ENCODE measurements around the gene CFD.
A peak's percentile ranks its signal among the peaks of the same experiment; 100 is the strongest.

CFD gene

DNA sequence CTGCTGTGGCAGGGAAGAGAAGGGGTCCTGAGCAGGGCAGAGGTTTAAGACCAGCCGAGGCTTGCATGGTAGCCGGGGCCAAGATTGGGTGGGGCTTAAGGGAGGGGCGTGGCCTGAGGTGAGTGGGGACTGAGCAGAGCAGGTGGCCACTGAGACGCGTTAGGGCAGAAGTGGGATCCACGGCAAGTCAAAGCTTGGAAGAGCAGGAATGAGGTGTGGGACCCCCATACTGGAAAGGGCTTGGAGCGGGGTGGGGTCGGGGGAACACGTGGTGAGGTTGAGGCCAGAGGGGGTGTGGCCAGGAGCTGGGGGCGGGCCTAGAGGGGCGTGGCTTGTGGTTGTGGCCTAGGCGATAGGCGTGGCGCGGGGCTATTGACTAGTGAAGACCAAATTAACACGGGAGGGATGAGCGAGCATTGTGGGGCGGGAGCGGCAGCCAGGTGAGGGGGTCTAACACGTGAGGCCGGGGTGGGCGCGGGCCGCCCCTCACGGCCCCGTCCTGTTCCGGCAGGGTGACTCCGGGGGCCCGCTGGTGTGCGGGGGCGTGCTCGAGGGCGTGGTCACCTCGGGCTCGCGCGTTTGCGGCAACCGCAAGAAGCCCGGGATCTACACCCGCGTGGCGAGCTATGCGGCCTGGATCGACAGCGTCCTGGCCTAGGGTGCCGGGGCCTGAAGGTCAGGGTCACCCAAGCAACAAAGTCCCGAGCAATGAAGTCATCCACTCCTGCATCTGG, 3.3 kb downstream of the CFD start:
- peaks cover 0 to 40% (median 37%) of the 10 kb centered on the region in 4 experiments for H3K4me1 ChIP-seq (ENCODE audit: control extremely low read depth in 1 of 4, control insufficient read depth in 4 of 4, insufficient read depth in 4 of 4, low read length in 3 of 4)
- no peaks in the 10 kb centered on the region for H3K9me3 ChIP-seq (ENCODE audit: control extremely low read depth in 1 of 5, control insufficient read depth in 4 of 5, insufficient read depth in 2 of 5, low read depth in 1 of 5, low read length in 4 of 5)
- H3K36me3 ChIP-seq (ENCODE audit: control insufficient read depth in 4 of 4, insufficient read depth in 4 of 4, low read length in 3 of 4): peaks cover under 1 to 5% (median 4%) of the 10 kb centered on the region in 4 experiments
- DNase-seq: peak; percentile 81 to 92 (median 91)
- ChIA-PET POLR2A (no interaction called here), CTCF (interaction anchor here (0.5 to 3.7 kb wide), 20 partner anchors 12 to 143 kb away, joined by 3 to 23 read pairs (median 4); partner anchors contain the start of genes KISS1R and WDR18)
- H3K27me3 ChIP-seq (replicated peaks in 2 of 5; ENCODE audit: control insufficient read depth in 4 of 5, insufficient read depth in 5 of 5, low read length in 4 of 5): peaks cover 0 to 17% (median 11%) of the 10 kb centered on the region in 5 experiments
- H3K4me3 ChIP-seq (ENCODE audit: control insufficient read depth in 1 of 7, extremely low read depth in 1 of 7, insufficient read depth in 4 of 7, low read depth in 2 of 7, low read length in 6 of 7): peak overlapping the region; percentile 3 to 61 (median 42)
- WGBS (ENCODE audit: insufficient coverage): 11% methylated on average over 22 of the region's 48 CpGs
- no peak overlapping the region for H3K27ac ChIP-seq (ENCODE audit: insufficient read depth in 1 of 2, low read depth in 1 of 2, low read length in 2 of 2, poor library complexity in 1 of 2, severe bottlenecking in 2 of 2)

DNA sequence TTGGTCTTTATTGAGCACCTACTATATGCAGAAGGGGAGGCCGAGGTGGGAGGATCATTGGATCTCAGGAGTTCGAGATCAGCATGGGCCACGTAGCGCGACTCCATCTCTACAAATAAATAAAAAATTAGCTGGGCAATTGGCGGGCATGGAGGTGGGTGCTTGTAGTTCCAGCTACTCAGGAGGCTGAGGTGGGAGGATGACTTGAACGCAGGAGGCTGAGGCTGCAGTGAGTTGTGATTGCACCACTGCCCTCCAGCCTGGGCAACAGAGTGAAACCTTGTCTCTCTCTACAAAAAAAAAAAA, 3.8 kb downstream of the CFD start:
- POLR2A ChIA-PET: no interaction called here
- peaks cover 0 to 40% (median 37%) of the 10 kb centered on the region in 4 experiments for H3K4me1 ChIP-seq (ENCODE audit: control extremely low read depth in 1 of 4, control insufficient read depth in 4 of 4, insufficient read depth in 4 of 4, low read length in 3 of 4)
- H3K27ac ChIP-seq (ENCODE audit: insufficient read depth in 1 of 2, low read depth in 1 of 2, low read length in 2 of 2, poor library complexity in 1 of 2, severe bottlenecking in 2 of 2): no peak overlapping the region
- DNase-seq: no peak
- CTCF ChIA-PET: interaction anchor here (0.6 to 3.7 kb wide), 31 partner anchors 9 to 229 kb away, joined by 3 to 23 read pairs (median 3); partner anchors contain the start of genes KISS1R, MED16, POLRMT and RNU6-9
- peaks cover 0 to 17% (median 11%) of the 10 kb centered on the region in 5 experiments for H3K27me3 ChIP-seq (replicated peaks in 2 of 5; ENCODE audit: control insufficient read depth in 4 of 5, insufficient read depth in 5 of 5, low read length in 4 of 5)
- H3K9me3 ChIP-seq (ENCODE audit: control extremely low read depth in 1 of 5, control insufficient read depth in 4 of 5, insufficient read depth in 2 of 5, low read depth in 1 of 5, low read length in 4 of 5): no peaks in the 10 kb centered on the region
- 85% methylated on average over 2 of the region's 7 CpGs for WGBS (ENCODE audit: insufficient coverage)
- peaks cover 5 to 10% (median 8%) of the 10 kb centered on the region in 4 experiments for H3K36me3 ChIP-seq (ENCODE audit: control insufficient read depth in 4 of 4, insufficient read depth in 4 of 4, low read length in 3 of 4)
- H3K4me3 ChIP-seq (ENCODE audit: control insufficient read depth in 1 of 7, extremely low read depth in 1 of 7, insufficient read depth in 4 of 7, low read depth in 2 of 7, low read length in 6 of 7): peak overlapping the region in 4 of 7 experiments; percentile 3 to 61 (median 52)

DNA sequence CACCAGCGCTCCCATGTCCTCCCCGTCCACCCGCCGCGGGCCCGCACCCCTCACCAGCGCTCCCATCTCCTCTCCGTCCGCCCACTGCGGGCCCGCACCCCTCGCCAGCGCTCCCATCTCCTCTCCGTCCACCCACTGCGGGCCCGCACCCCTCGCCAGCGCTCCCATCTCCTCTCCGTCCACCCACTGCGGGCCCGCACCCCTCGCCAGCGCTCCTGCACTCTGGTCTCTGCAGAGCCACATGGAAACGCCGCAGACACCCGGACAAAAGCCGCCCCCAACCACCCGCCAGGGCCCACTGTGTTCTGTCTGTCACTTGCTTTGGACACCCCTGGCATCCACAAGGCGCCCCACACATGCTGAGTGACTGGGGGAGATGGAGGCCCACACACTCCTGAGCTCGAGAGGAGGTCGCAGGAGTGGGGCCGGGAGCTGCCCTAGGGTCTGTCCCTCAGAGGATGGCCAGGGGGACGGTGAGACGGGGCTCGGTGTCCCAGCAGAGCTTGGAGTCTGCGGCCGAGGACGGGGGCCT, 7.4 kb downstream of the CFD start:
- 97% methylated on average over 20 of the region's 38 CpGs for WGBS (ENCODE audit: insufficient coverage)
- no peaks in the 10 kb centered on the region for H3K27me3 ChIP-seq (replicated peaks in 2 of 5; ENCODE audit: control insufficient read depth in 4 of 5, insufficient read depth in 5 of 5, low read length in 4 of 5)
- no peaks in the 10 kb centered on the region for H3K9me3 ChIP-seq (ENCODE audit: control extremely low read depth in 1 of 5, control insufficient read depth in 4 of 5, insufficient read depth in 2 of 5, low read depth in 1 of 5, low read length in 4 of 5)
- peaks cover 5 to 41% (median 28%) of the 10 kb centered on the region in 4 experiments for H3K36me3 ChIP-seq (ENCODE audit: control insufficient read depth in 4 of 4, insufficient read depth in 4 of 4, low read length in 3 of 4)
- DNase-seq: no peak
- no peak overlapping the region for H3K27ac ChIP-seq (ENCODE audit: insufficient read depth in 1 of 2, low read depth in 1 of 2, low read length in 2 of 2, poor library complexity in 1 of 2, severe bottlenecking in 2 of 2)
- H3K4me3 ChIP-seq (ENCODE audit: control insufficient read depth in 1 of 7, extremely low read depth in 1 of 7, insufficient read depth in 4 of 7, low read depth in 2 of 7, low read length in 6 of 7): no peak overlapping the region
- POLR2A ChIA-PET: interaction anchor here (1.1 kb wide), 1 partner anchor 41 kb away, joined by 3 read pairs; no protein-coding TSS in a partner anchor
- CTCF ChIA-PET: interaction anchor here (1.2 kb wide), 1 partner anchor 11 kb away, joined by 3 read pairs; no protein-coding TSS in a partner anchor
- peaks cover 0 to 17% (median 17%) of the 10 kb centered on the region in 4 experiments for H3K4me1 ChIP-seq (ENCODE audit: control extremely low read depth in 1 of 4, control insufficient read depth in 4 of 4, insufficient read depth in 4 of 4, low read length in 3 of 4)

DNA sequence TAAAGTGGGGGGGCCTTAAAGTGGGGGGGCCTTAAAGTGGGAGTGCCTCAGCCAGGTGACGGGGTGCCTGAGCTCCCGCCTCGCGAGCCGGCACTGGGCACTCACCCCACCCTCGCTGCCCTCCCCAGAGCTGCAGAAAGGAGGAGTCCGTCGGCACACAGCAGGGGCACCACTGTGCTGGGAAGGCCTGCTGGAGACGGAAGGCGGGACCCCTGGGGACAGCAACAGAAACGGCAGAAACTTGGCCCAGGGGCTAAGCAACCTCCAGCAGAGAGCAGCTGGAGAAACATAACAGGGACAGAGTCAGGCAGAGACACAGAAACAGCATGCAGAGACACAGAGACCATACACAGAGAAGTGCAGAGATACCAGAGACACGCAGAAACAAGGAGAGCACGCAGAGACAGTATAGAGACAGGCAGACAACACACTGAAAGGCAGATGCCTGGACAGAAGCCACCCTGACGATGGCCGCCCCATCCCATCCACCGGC, 7.9 kb downstream of the CFD start:
- no peak for DNase-seq
- Histone ChIP-seq H3K36me3 (ENCODE audit: control insufficient read depth in 4 of 4, insufficient read depth in 4 of 4, low read length in 3 of 4) (peaks cover 5 to 41% (median 31%) of the 10 kb centered on the region in 4 experiments), H3K27me3 (replicated peaks in 2 of 5; ENCODE audit: control insufficient read depth in 4 of 5, insufficient read depth in 5 of 5, low read length in 4 of 5) (no peaks in the 10 kb centered on the region), H3K27ac (ENCODE audit: insufficient read depth in 1 of 2, low read depth in 1 of 2, low read length in 2 of 2, poor library complexity in 1 of 2, severe bottlenecking in 2 of 2) (no peak overlapping the region), H3K4me1 (ENCODE audit: control extremely low read depth in 1 of 4, control insufficient read depth in 4 of 4, insufficient read depth in 4 of 4, low read length in 3 of 4) (peaks cover 0 to 22% (median 19%) of the 10 kb centered on the region in 4 experiments), H3K4me3 (ENCODE audit: control insufficient read depth in 1 of 7, extremely low read depth in 1 of 7, insufficient read depth in 4 of 7, low read depth in 2 of 7, low read length in 6 of 7) (no peak overlapping the region), H3K9me3 (ENCODE audit: control extremely low read depth in 1 of 5, control insufficient read depth in 4 of 5, insufficient read depth in 2 of 5, low read depth in 1 of 5, low read length in 4 of 5) (no peaks in the 10 kb centered on the region)
- WGBS (ENCODE audit: insufficient coverage): 89% methylated on average over 16 of the region's 16 CpGs
- CTCF ChIA-PET: interaction anchor here (1.4 kb wide), 1 partner anchor 48 kb away, joined by 4 read pairs; no protein-coding TSS in a partner anchor
- POLR2A ChIA-PET: interaction anchor here (1.1 kb wide), 1 partner anchor 40 kb away, joined by 3 read pairs; no protein-coding TSS in a partner anchor

DNA sequence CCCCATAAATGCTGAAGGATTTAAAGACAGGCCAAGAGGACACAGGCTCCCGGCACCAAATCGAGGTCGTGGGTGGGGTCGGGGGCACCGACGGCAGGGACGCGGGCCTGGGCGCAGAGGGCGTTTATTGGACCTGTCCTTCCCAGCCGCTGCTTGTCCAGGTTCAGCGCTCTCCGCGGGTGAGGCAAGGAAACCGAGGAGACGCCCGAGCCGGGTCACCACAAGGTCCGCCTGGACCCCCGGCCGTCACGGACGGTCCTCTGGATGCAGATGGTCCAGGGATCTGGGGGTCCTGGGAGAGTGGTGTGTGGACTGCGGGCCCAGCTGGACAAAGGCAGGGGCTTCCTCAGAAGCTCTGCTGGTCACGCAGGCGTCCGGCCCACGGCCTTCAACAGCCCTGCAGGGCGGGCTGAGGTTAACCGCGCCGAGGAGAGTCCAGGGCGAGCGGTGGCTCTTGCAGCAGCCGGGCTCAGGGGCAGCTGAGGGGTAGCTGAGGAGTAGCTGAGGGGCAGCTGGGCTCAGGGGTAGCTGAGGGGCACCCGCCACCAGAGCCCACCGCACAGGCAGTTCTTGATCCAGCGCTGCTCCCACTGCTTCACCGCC, 8.5 kb downstream of the CFD start:
- CTCF ChIA-PET: interaction anchor here (1.4 kb wide), 1 partner anchor 48 kb away, joined by 4 read pairs; no protein-coding TSS in a partner anchor
- POLR2A ChIA-PET: interaction anchor here (1.1 kb wide), 1 partner anchor 40 kb away, joined by 3 read pairs; no protein-coding TSS in a partner anchor
- WGBS (ENCODE audit: insufficient coverage): 96% methylated on average over 37 of the region's 39 CpGs
- Histone ChIP-seq H3K9me3 (ENCODE audit: control extremely low read depth in 1 of 5, control insufficient read depth in 4 of 5, insufficient read depth in 2 of 5, low read depth in 1 of 5, low read length in 4 of 5) (no peaks in the 10 kb centered on the region), H3K4me3 (ENCODE audit: control insufficient read depth in 1 of 7, extremely low read depth in 1 of 7, insufficient read depth in 4 of 7, low read depth in 2 of 7, low read length in 6 of 7) (no peak overlapping the region), H3K4me1 (ENCODE audit: control extremely low read depth in 1 of 4, control insufficient read depth in 4 of 4, insufficient read depth in 4 of 4, low read length in 3 of 4) (peaks cover 0 to 22% (median 16%) of the 10 kb centered on the region in 4 experiments), H3K36me3 (ENCODE audit: control insufficient read depth in 4 of 4, insufficient read depth in 4 of 4, low read length in 3 of 4) (peaks cover 5 to 41% (median 31%) of the 10 kb centered on the region in 4 experiments), H3K27me3 (replicated peaks in 2 of 5; ENCODE audit: control insufficient read depth in 4 of 5, insufficient read depth in 5 of 5, low read length in 4 of 5) (no peaks in the 10 kb centered on the region), H3K27ac (ENCODE audit: insufficient read depth in 1 of 2, low read depth in 1 of 2, low read length in 2 of 2, poor library complexity in 1 of 2, severe bottlenecking in 2 of 2) (no peak overlapping the region)
- no peak for DNase-seq

DNA sequence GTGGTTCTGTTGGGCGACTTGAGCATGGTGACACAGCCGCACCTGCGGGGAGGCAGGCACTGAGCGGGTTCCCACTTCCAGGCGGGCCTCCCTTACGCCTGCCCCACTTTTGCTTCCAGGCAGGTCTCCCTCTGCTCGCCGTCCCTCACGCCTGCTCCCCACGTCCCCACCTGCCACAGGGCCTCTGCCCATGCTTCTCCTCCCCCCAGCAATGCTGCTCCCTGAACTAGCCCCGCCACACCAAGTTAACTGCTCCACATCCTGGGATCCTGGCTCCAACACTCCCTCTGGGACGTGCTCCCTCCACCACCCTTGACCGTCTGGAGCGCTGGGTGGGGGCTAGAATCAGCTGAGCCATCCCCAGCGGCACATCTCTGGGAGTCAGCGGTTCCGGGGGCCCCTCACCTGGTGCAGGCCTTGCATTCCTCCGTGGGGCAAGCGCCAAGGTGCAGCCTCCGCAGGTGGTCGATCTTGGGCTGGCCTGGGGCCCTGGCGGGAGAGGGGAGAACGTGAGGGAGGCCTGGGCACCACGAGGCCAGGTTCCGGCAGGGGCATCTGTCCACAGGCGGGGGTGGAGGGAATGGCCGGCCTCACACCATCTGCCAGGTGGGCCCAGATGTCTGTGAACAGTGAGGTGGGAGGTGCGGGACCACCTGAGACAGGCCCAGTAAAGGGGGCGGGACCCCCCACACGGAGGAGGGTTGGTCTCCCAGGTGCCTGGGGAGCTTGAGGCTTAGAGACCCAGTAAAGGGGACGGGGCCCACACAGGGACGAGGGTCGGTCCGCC, 9.2 kb downstream of the CFD start:
- WGBS (ENCODE audit: insufficient coverage): 96% methylated on average over 32 of the region's 34 CpGs
- CTCF ChIA-PET: interaction anchor here (1.4 kb wide), 1 partner anchor 47 kb away, joined by 4 read pairs; no protein-coding TSS in a partner anchor
- DNase-seq: no peak
- Histone ChIP-seq H3K27me3 (replicated peaks in 2 of 5; ENCODE audit: control insufficient read depth in 4 of 5, insufficient read depth in 5 of 5, low read length in 4 of 5) (no peaks in the 10 kb centered on the region), H3K9me3 (ENCODE audit: control extremely low read depth in 1 of 5, control insufficient read depth in 4 of 5, insufficient read depth in 2 of 5, low read depth in 1 of 5, low read length in 4 of 5) (no peaks in the 10 kb centered on the region), H3K27ac (ENCODE audit: insufficient read depth in 1 of 2, low read depth in 1 of 2, low read length in 2 of 2, poor library complexity in 1 of 2, severe bottlenecking in 2 of 2) (no peak overlapping the region), H3K4me1 (ENCODE audit: control extremely low read depth in 1 of 4, control insufficient read depth in 4 of 4, insufficient read depth in 4 of 4, low read length in 3 of 4) (peaks cover 0 to 17% (median 10%) of the 10 kb centered on the region in 4 experiments), H3K36me3 (ENCODE audit: control insufficient read depth in 4 of 4, insufficient read depth in 4 of 4, low read length in 3 of 4) (peaks cover 5 to 44% (median 34%) of the 10 kb centered on the region in 4 experiments), H3K4me3 (ENCODE audit: control insufficient read depth in 1 of 7, extremely low read depth in 1 of 7, insufficient read depth in 4 of 7, low read depth in 2 of 7, low read length in 6 of 7) (no peak overlapping the region)
- POLR2A ChIA-PET: no interaction called here

Measured in common myeloid progenitor, CD34-positive (primary cell).